ENCODE measurements around the gene CACNA2D3.

DNA sequence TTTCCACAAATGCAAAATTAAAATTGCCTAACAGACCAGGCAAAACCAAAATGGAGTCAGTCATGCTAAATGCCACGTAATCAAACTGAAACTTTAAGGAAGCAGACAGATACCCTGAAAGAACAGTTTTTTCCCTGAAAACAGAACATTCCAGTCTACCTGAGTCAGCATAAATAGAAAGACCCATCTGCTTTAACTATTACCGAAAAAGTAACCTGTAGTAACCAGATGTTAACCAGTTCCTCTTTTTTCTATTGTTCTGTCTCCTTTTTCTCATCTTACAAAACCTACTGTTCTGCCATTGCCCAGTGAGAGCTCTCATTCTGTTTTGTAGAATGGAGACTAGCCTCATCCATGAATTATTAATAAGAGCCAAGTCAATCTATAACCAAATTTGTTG, 286.0 kb downstream of the CACNA2D3 start:
- no peak for TF ChIP-seq TAF1 (conservative IDR thresholded peaks at IDR 0.05)
- TF ChIP-seq RAD21 (IDR thresholded peaks at IDR 0.05) = no peak
- TF ChIP-seq, protein P1, sequence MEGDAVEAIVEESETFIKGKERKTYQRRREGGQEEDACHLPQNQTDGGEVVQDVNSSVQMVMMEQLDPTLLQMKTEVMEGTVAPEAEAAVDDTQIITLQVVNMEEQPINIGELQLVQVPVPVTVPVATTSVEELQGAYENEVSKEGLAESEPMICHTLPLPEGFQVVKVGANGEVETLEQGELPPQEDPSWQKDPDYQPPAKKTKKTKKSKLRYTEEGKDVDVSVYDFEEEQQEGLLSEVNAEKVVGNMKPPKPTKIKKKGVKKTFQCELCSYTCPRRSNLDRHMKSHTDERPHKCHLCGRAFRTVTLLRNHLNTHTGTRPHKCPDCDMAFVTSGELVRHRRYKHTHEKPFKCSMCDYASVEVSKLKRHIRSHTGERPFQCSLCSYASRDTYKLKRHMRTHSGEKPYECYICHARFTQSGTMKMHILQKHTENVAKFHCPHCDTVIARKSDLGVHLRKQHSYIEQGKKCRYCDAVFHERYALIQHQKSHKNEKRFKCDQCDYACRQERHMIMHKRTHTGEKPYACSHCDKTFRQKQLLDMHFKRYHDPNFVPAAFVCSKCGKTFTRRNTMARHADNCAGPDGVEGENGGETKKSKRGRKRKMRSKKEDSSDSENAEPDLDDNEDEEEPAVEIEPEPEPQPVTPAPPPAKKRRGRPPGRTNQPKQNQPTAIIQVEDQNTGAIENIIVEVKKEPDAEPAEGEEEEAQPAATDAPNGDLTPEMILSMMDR (IDR thresholded peaks at IDR 0.05; ENCODE audit: low read depth, low read length, missing input control) = no peak
- no peak for TF ChIP-seq EGR1 (IDR thresholded peaks at IDR 0.05; ENCODE audit: low read depth in 2 of 2)
- TF ChIP-seq, protein P2, sequence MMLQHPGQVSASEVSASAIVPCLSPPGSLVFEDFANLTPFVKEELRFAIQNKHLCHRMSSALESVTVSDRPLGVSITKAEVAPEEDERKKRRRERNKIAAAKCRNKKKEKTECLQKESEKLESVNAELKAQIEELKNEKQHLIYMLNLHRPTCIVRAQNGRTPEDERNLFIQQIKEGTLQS (IDR thresholded peaks at IDR 0.05) = no peak
- TF ChIP-seq, protein P3, sequence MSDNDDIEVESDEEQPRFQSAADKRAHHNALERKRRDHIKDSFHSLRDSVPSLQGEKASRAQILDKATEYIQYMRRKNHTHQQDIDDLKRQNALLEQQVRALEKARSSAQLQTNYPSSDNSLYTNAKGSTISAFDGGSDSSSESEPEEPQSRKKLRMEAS (IDR thresholded peaks at IDR 0.05) = no peak
- TF ChIP-seq SP1 (IDR thresholded peaks at IDR 0.05) = no peak
- no peak for TF ChIP-seq RXRA (IDR thresholded peaks at IDR 0.05)
